Neural progenitor cell (in vitro differentiated cells): ENCODE measurements around the gene TIFAB.

Experiments
- CTCF ChIP-seq: fragments of 200-600 bp; sonication (generic); IDR thresholded peaks from 2 replicates; pipeline ENCODE4 v1.5.1; 2017; ENCODE audit warnings: antibody characterized with exemption, mild to moderate bottlenecking
- EZH2 ChIP-seq: fragments of 200-600 bp; sonication (generic); IDR thresholded peaks from 2 replicates; pipeline ENCODE4 v1.6.1; 2017; ENCODE audit warnings: antibody characterized with exemption, mild to moderate bottlenecking, moderate library complexity

GRCh38 chr5:135441919-135442318, 10.2 kb downstream of the TIFAB start:
- TF ChIP-seq EZH2: no peak
- TF ChIP-seq CTCF: no peak
